Left colon (tissue), 2 donors: ENCODE results near the gene ZNF560. TPM values are rescaled to one million over a fixed set of nuclear protein-coding genes. Genes with fewer than 3 reads are reported as not detected.
"Not testable (repeated sequence)": the region's sequence is repeated elsewhere in the genome, so short reads cannot be mapped to it uniquely, and the experiment has no call there.

Experiments
- ATAC-seq: fragments of 200-7000 bp; cut with Tn5 transposase; one replicate; pipeline ENCODE4 v1.9.1; 2020; ENCODE audit warnings: mild to moderate bottlenecking, moderate library complexity
- DNase-seq, 2 donors: peaks; one replicate each; pipeline ENCODE4 v3.0.0-alpha.2; 2020
- intact Hi-C, 2 donors: fragments of 100-400 bp; cut with DNase I in 1 of 2; cut with micrococcal nuclease in 1 of 2; formaldehyde crosslinking; loops; one replicate each; pipeline versions ENCODE4 v1.11.2 to v1.14.0; 2022; cut with DNase I, micrococcal nuclease
- long read RNA-seq: library from polyadenylated mRNA; unstranded; transcript quantifications from one replicate; pipeline ENCODE4 v2.0.0, GENCODE V29; 2021
- total RNA-seq, 2 donors: library from RNA; stranded (reverse); fragmentation: NEBNext Ultra II Directional; extraction: Animal tissue kit (Norgen Biotek cat#: 25700); gene quantifications; one replicate each; pipeline ENCODE4 v1.2.1, GENCODE V29; 2021
- donor health status: DM: no; HTN: no; CAD: no.
- donor health status: DM: yes; HTN: yes; CAD: no.

Gene ZNF560
- total RNA-seq = not detected
- long read RNA-seq = 0 reads

GRCh38 chr19:9498183-9498902, at the start of gene ZNF560:
Gene ZNF560, minus strand, starts transcription at chr19:9498616. Its CDS starts 23,303 bp downstream, at chr19:9475313.
- intact Hi-C loops = no loop called here
- DNase-seq (no peak), ATAC-seq (no peak)

GRCh38 chr19:9547870-9548269, 49.5 kb upstream of the ZNF560 start:
- intact Hi-C loops = no loop called here
- no peak for ATAC-seq

GRCh38 chr19:9541281-9541680, 42.9 kb upstream of the ZNF560 start:
- intact Hi-C loops, ATAC-seq, DNase-seq: not testable (repeated sequence)

More at GRCh38 chr19:9547870-9548269, 49.5 kb upstream of the ZNF560 start:
- no peak for DNase-seq

GRCh38 chr19:9539921-9540320, 41.5 kb upstream of the ZNF560 start:
- ATAC-seq, DNase-seq, intact Hi-C loops: not testable (repeated sequence)

GRCh38 chr19:9539201-9539600, 40.8 kb upstream of the ZNF560 start:
- intact Hi-C loops, ATAC-seq, DNase-seq: not testable (repeated sequence)

GRCh38 chr19:9538183-9539058, 40.0 kb upstream of the ZNF560 start, which contains the start of gene ZNF426:
Gene ZNF426, minus strand, starts transcription at chr19:9538645. Its CDS starts 2,413 bp downstream, at chr19:9536232.
- DNase-seq = peak; percentile 87 to 90
- intact Hi-C loops = no loop called here
- ATAC-seq = peak; percentile 97

GRCh38 chr19:9535934-9536333, 37.5 kb upstream of the ZNF560 start:
- intact Hi-C loops = no loop called here
- DNase-seq (no peak), ATAC-seq (no peak)

GRCh38 chr19:9531933-9532332, 33.5 kb upstream of the ZNF560 start:
- intact Hi-C loops = no loop called here
- no peak for DNase-seq
- ATAC-seq = no peak

GRCh38 chr19:9528757-9529336, 30.4 kb upstream of the ZNF560 start:
- intact Hi-C loops = no loop called here
- DNase-seq = no peak
- no peak for ATAC-seq

GRCh38 chr19:9523885-9524474, 25.6 kb upstream of the ZNF560 start:
- intact Hi-C loops = no loop called here
- DNase-seq (no peak), ATAC-seq (no peak)

- no peak for DNase-seq
These were observed 8.9 kb upstream of the ZNF560 start for GRCh38 chr19:9507285-9507684.

GRCh38 chr19:9500796-9501195, 2.4 kb upstream of the ZNF560 start:
- DNase-seq = no peak
- intact Hi-C loops = no loop called here
- no peak for ATAC-seq

More at GRCh38 chr19:9507285-9507684, 8.9 kb upstream of the ZNF560 start:
- no peak for ATAC-seq
- intact Hi-C loops = no loop called here

- intact Hi-C loops = no loop called here
- no peak for ATAC-seq
- DNase-seq = no peak
These were observed 4.3 kb downstream of the ZNF560 start for GRCh38 chr19:9494096-9494495.

- ATAC-seq = no peak
- no peak for DNase-seq
- intact Hi-C loops = no loop called here
These were observed 11.4 kb downstream of the ZNF560 start for GRCh38 chr19:9487016-9487415.

GRCh38 chr19:9485140-9485539, 13.3 kb downstream of the ZNF560 start:
- DNase-seq = no peak
- no peak for ATAC-seq
- intact Hi-C loops = no loop called here

- DNase-seq = no peak
- no peak for ATAC-seq
- intact Hi-C loops = no loop called here
These were observed 23.4 kb downstream of the ZNF560 start for GRCh38 chr19:9474975-9475374.

- intact Hi-C loops = no loop called here
- DNase-seq (no peak), ATAC-seq (no peak)
These were observed 31.3 kb downstream of the ZNF560 start for GRCh38 chr19:9467161-9467560.

GRCh38 chr19:9461938-9462337, 36.5 kb downstream of the ZNF560 start:
- intact Hi-C loops = no loop called here
- ATAC-seq (no peak), DNase-seq (no peak)

GRCh38 chr19:9456018-9456689, 42.3 kb downstream of the ZNF560 start:
- intact Hi-C loops = no loop called here
- ATAC-seq = no peak
- DNase-seq = no peak
